SK-N-SH (cell line): Measurements from ENCODE around the gene CSTF3.

Experiments
- CTCF ChIP-seq: fragments of 200-600 bp; sonication (generic); IDR thresholded peaks from 2 replicates; pipeline ENCODE4 v1.6.1; 2017; ENCODE audit warnings: antibody characterized with exemption, mild to moderate bottlenecking, moderate library complexity
- EZH2phosphoT487 ChIP-seq: fragments of 200-600 bp; sonication (generic); IDR thresholded peaks from 2 replicates; pipeline ENCODE4 v1.6.1; 2017; ENCODE audit warnings: low read depth, mixed run types, mild to moderate bottlenecking, antibody characterized with exemption, moderate library complexity, borderline replicate concordance
- MAX ChIP-seq: IDR thresholded peaks from 2 replicates; pipeline ENCODE4 v1.4.0; 2012; ENCODE audit warnings: low read depth
- NFIC ChIP-seq: IDR thresholded peaks from 2 replicates; pipeline ENCODE4 v1.4.0; 2012; ENCODE audit warnings: borderline replicate concordance
- PBX3 ChIP-seq: IDR thresholded peaks from 2 replicates; pipeline ENCODE4; 2012
- POLR2AphosphoS5 ChIP-seq: IDR thresholded peaks from 2 replicates; pipeline ENCODE4 v1.6.1; 2012; ENCODE audit warnings: low read depth, low read length
- RCOR1 ChIP-seq: fragments of 150-350 bp; IDR thresholded peaks from 2 replicates; pipeline ENCODE4 v1.6.1; 2017; ENCODE audit warnings: antibody characterized with exemption, low read length
- REST ChIP-seq: IDR thresholded peaks from 2 replicates; pipeline ENCODE4 v1.6.1; 2012; ENCODE audit warnings: mild to moderate bottlenecking, low read depth, low read length, moderate library complexity
- SMC3 ChIP-seq: IDR thresholded peaks from 2 replicates; pipeline ENCODE4 v1.6.1; 2012; ENCODE audit warnings: low read depth, low read length, improper control_type of control experiment
- TAF1 ChIP-seq: IDR thresholded peaks from 2 replicates; pipeline ENCODE4 v1.6.1; 2012; ENCODE audit warnings: low read depth, mild to moderate bottlenecking, low read length, moderate library complexity, borderline replicate concordance
- USF2 ChIP-seq: fragments of 150-350 bp; IDR thresholded peaks from 2 replicates; pipeline ENCODE4 v1.6.1; 2017; ENCODE audit warnings: antibody characterized with exemption, low read length, low read depth, borderline replicate concordance

GRCh38 chr11:33083918-33084317 is 77.4 kb downstream of the CSTF3 start:
- no peak for TF ChIP-seq TAF1
- TF ChIP-seq CTCF = no peak
- TF ChIP-seq EZH2phosphoT487 = no peak
- no peak for TF ChIP-seq REST
- TF ChIP-seq POLR2AphosphoS5 = no peak
- TF ChIP-seq MAX = no peak
- TF ChIP-seq USF2 = no peak
- TF ChIP-seq RCOR1 = no peak
- TF ChIP-seq PBX3 = no peak
- TF ChIP-seq NFIC = no peak
- no peak for TF ChIP-seq SMC3
